ENCODE measurements around the gene SP3.

Gene SP3

GRCh38 chr2:173982918-173983317 is 17.7 kb upstream of the SP3 start:
- Histone ChIP-seq H3K27me3 (ENCODE audit: control insufficient read depth, insufficient read depth, low read length) (no peaks in the 10 kb centered on the region), H3K9ac (ENCODE audit: low read length) (no peak overlapping the region), H3K27ac (ENCODE audit: low read depth, low read length) (no peak overlapping the region), H3K4me3 (ENCODE audit: low read depth, low read length) (no peak overlapping the region), H3K36me3 (ENCODE audit: control insufficient read depth, insufficient read depth, low read length) (no peaks in the 10 kb centered on the region), H3K9me3 (ENCODE audit: control insufficient read depth, insufficient read depth, low read depth, low read length) (no peaks in the 10 kb centered on the region), H3K4me1 (ENCODE audit: control insufficient read depth, insufficient read depth, low read length) (peaks cover 5% of the 10 kb centered on the region; the same call in 1 of the 2 replicates)

- Histone ChIP-seq H3K9ac (ENCODE audit: low read length) (no peak overlapping the region), H3K9me3 (ENCODE audit: control insufficient read depth, insufficient read depth, low read depth, low read length) (no peaks in the 10 kb centered on the region), H3K4me1 (ENCODE audit: control insufficient read depth, insufficient read depth, low read length) (peaks cover 5% of the 10 kb centered on the region; the same call in 1 of the 2 replicates), H3K36me3 (ENCODE audit: control insufficient read depth, insufficient read depth, low read length) (no peaks in the 10 kb centered on the region), H3K27ac (ENCODE audit: low read depth, low read length) (no peak overlapping the region), H3K27me3 (ENCODE audit: control insufficient read depth, insufficient read depth, low read length) (no peaks in the 10 kb centered on the region), H3K4me3 (ENCODE audit: low read depth, low read length) (no peak overlapping the region)
Observed at GRCh38 chr2:173982182-173982714, 17.1 kb upstream of the SP3 start.

GRCh38 chr2:173981520-173981919 is 16.3 kb upstream of the SP3 start:
- no peak overlapping the region for H3K27ac ChIP-seq (ENCODE audit: low read depth, low read length)
- no peaks in the 10 kb centered on the region for H3K36me3 ChIP-seq (ENCODE audit: control insufficient read depth, insufficient read depth, low read length)
- peaks cover 5% of the 10 kb centered on the region; the same call in 1 of the 2 replicates for H3K4me1 ChIP-seq (ENCODE audit: control insufficient read depth, insufficient read depth, low read length)
- no peak overlapping the region for H3K4me3 ChIP-seq (ENCODE audit: low read depth, low read length)
- H3K9ac ChIP-seq (ENCODE audit: low read length): no peak overlapping the region
- H3K27me3 ChIP-seq (ENCODE audit: control insufficient read depth, insufficient read depth, low read length): no peaks in the 10 kb centered on the region
- H3K9me3 ChIP-seq (ENCODE audit: control insufficient read depth, insufficient read depth, low read depth, low read length): no peaks in the 10 kb centered on the region

GRCh38 chr2:173979751-173980351 is 14.7 kb upstream of the SP3 start:
- H3K9ac ChIP-seq (ENCODE audit: low read length): no peak overlapping the region
- no peak overlapping the region for H3K4me3 ChIP-seq (ENCODE audit: low read depth, low read length)
- H3K9me3 ChIP-seq (ENCODE audit: control insufficient read depth, insufficient read depth, low read depth, low read length): no peaks in the 10 kb centered on the region
- no peaks in the 10 kb centered on the region for H3K27me3 ChIP-seq (ENCODE audit: control insufficient read depth, insufficient read depth, low read length)
- H3K27ac ChIP-seq (ENCODE audit: low read depth, low read length): no peak overlapping the region
- no peaks in the 10 kb centered on the region for H3K36me3 ChIP-seq (ENCODE audit: control insufficient read depth, insufficient read depth, low read length)
- H3K4me1 ChIP-seq (ENCODE audit: control insufficient read depth, insufficient read depth, low read length): peaks cover 5% of the 10 kb centered on the region; the same call in 1 of the 2 replicates

GRCh38 chr2:173978447-173978846 is 13.3 kb upstream of the SP3 start:
- no peaks in the 10 kb centered on the region for H3K27me3 ChIP-seq (ENCODE audit: control insufficient read depth, insufficient read depth, low read length)
- no peaks in the 10 kb centered on the region for H3K36me3 ChIP-seq (ENCODE audit: control insufficient read depth, insufficient read depth, low read length)
- no peaks in the 10 kb centered on the region for H3K9me3 ChIP-seq (ENCODE audit: control insufficient read depth, insufficient read depth, low read depth, low read length)
- no peak overlapping the region for H3K4me3 ChIP-seq (ENCODE audit: low read depth, low read length)
- no peak overlapping the region for H3K9ac ChIP-seq (ENCODE audit: low read length)
- H3K27ac ChIP-seq (ENCODE audit: low read depth, low read length): no peak overlapping the region
- H3K4me1 ChIP-seq (ENCODE audit: control insufficient read depth, insufficient read depth, low read length): peaks cover 4% of the 10 kb centered on the region; the same call in 1 of the 2 replicates

GRCh38 chr2:173972636-173973035 is 7.5 kb upstream of the SP3 start:
- Histone ChIP-seq H3K27me3 (ENCODE audit: control insufficient read depth, insufficient read depth, low read length) (no peaks in the 10 kb centered on the region), H3K9me3 (ENCODE audit: control insufficient read depth, insufficient read depth, low read depth, low read length) (no peaks in the 10 kb centered on the region), H3K4me1 (ENCODE audit: control insufficient read depth, insufficient read depth, low read length) (peaks cover 12% of the 10 kb centered on the region), H3K4me3 (ENCODE audit: low read depth, low read length) (no peak overlapping the region), H3K36me3 (ENCODE audit: control insufficient read depth, insufficient read depth, low read length) (no peaks in the 10 kb centered on the region), H3K9ac (ENCODE audit: low read length) (no peak overlapping the region), H3K27ac (ENCODE audit: low read depth, low read length) (no peak overlapping the region)

- Histone ChIP-seq H3K4me3 (ENCODE audit: low read depth, low read length) (no peak overlapping the region), H3K9me3 (ENCODE audit: control insufficient read depth, insufficient read depth, low read depth, low read length) (no peaks in the 10 kb centered on the region), H3K9ac (ENCODE audit: low read length) (no peak overlapping the region), H3K27me3 (ENCODE audit: control insufficient read depth, insufficient read depth, low read length) (no peaks in the 10 kb centered on the region), H3K4me1 (ENCODE audit: control insufficient read depth, insufficient read depth, low read length) (peaks cover 12% of the 10 kb centered on the region), H3K36me3 (ENCODE audit: control insufficient read depth, insufficient read depth, low read length) (no peaks in the 10 kb centered on the region), H3K27ac (ENCODE audit: low read depth, low read length) (no peak overlapping the region)
Observed at GRCh38 chr2:173972165-173972564, 7.0 kb upstream of the SP3 start.

GRCh38 chr2:173970516-173970924 is 5.3 kb upstream of the SP3 start:
- Histone ChIP-seq H3K4me3 (ENCODE audit: low read depth, low read length) (no peak overlapping the region), H3K4me1 (ENCODE audit: control insufficient read depth, insufficient read depth, low read length) (peaks cover 19% of the 10 kb centered on the region), H3K27ac (ENCODE audit: low read depth, low read length) (no peak overlapping the region), H3K9ac (ENCODE audit: low read length) (no peak overlapping the region), H3K27me3 (ENCODE audit: control insufficient read depth, insufficient read depth, low read length) (no peaks in the 10 kb centered on the region), H3K36me3 (ENCODE audit: control insufficient read depth, insufficient read depth, low read length) (no peaks in the 10 kb centered on the region), H3K9me3 (ENCODE audit: control insufficient read depth, insufficient read depth, low read depth, low read length) (no peaks in the 10 kb centered on the region)

GRCh38 chr2:173969886-173970285 is 4.7 kb upstream of the SP3 start:
- Histone ChIP-seq H3K4me3 (ENCODE audit: low read depth, low read length) (no peak overlapping the region), H3K9me3 (ENCODE audit: control insufficient read depth, insufficient read depth, low read depth, low read length) (no peaks in the 10 kb centered on the region), H3K4me1 (ENCODE audit: control insufficient read depth, insufficient read depth, low read length) (peaks cover 19% of the 10 kb centered on the region), H3K9ac (ENCODE audit: low read length) (no peak overlapping the region), H3K27me3 (ENCODE audit: control insufficient read depth, insufficient read depth, low read length) (no peaks in the 10 kb centered on the region), H3K27ac (ENCODE audit: low read depth, low read length) (no peak overlapping the region), H3K36me3 (ENCODE audit: control insufficient read depth, insufficient read depth, low read length) (no peaks in the 10 kb centered on the region)

- no peaks in the 10 kb centered on the region for H3K27me3 ChIP-seq (ENCODE audit: control insufficient read depth, insufficient read depth, low read length)
- peaks cover 19% of the 10 kb centered on the region for H3K4me1 ChIP-seq (ENCODE audit: control insufficient read depth, insufficient read depth, low read length)
- H3K4me3 ChIP-seq (ENCODE audit: low read depth, low read length): no peak overlapping the region
- no peak overlapping the region for H3K9ac ChIP-seq (ENCODE audit: low read length)
- no peaks in the 10 kb centered on the region for H3K9me3 ChIP-seq (ENCODE audit: control insufficient read depth, insufficient read depth, low read depth, low read length)
- no peaks in the 10 kb centered on the region for H3K36me3 ChIP-seq (ENCODE audit: control insufficient read depth, insufficient read depth, low read length)
- no peak overlapping the region for H3K27ac ChIP-seq (ENCODE audit: low read depth, low read length)
Observed at GRCh38 chr2:173968551-173968950, 3.4 kb upstream of the SP3 start.

GRCh38 chr2:173966274-173967098 is 1.3 kb upstream of the SP3 start:
- Histone ChIP-seq H3K27me3 (ENCODE audit: control insufficient read depth, insufficient read depth, low read length) (no peaks in the 10 kb centered on the region), H3K4me3 (ENCODE audit: low read depth, low read length) (peak overlapping the region; percentile 99), H3K36me3 (ENCODE audit: control insufficient read depth, insufficient read depth, low read length) (peaks cover 4% of the 10 kb centered on the region; the same call in 1 of the 2 replicates), H3K9me3 (ENCODE audit: control insufficient read depth, insufficient read depth, low read depth, low read length) (no peaks in the 10 kb centered on the region), H3K27ac (ENCODE audit: low read depth, low read length) (peak overlapping the region; percentile 100), H3K9ac (ENCODE audit: low read length) (peak overlapping the region; percentile 100), H3K4me1 (ENCODE audit: control insufficient read depth, insufficient read depth, low read length) (peaks cover 19% of the 10 kb centered on the region)
